Ishikawa (cell line): ENCODE data around the gene CWC27.

ENCODE experiments used
- CEBPB ChIP-seq: IDR thresholded peaks from 2 replicates; pipeline ENCODE4 v1.6.1; 2012
- EP300 ChIP-seq: IDR thresholded peaks from 2 replicates; pipeline ENCODE4 v1.6.1; 2012; ENCODE audit warnings: borderline replicate concordance
- RAD21 ChIP-seq: IDR thresholded peaks from 2 replicates; pipeline ENCODE4 v1.6.1; 2012; ENCODE audit warnings: low read depth
- TCF12 ChIP-seq: IDR thresholded peaks from 2 replicates; pipeline ENCODE4 v1.6.1; 2012; ENCODE audit warnings: low read depth
- TF ChIP-seq, protein P1 (sequence below): IDR thresholded peaks from 2 replicates; pipeline ENCODE4 v1.6.1; 2012; ENCODE audit warnings: low read depth, mild to moderate bottlenecking
- TF ChIP-seq, protein P2 (sequence below): IDR thresholded peaks from 2 replicates; pipeline ENCODE4 v1.6.1; 2012

DNA sequence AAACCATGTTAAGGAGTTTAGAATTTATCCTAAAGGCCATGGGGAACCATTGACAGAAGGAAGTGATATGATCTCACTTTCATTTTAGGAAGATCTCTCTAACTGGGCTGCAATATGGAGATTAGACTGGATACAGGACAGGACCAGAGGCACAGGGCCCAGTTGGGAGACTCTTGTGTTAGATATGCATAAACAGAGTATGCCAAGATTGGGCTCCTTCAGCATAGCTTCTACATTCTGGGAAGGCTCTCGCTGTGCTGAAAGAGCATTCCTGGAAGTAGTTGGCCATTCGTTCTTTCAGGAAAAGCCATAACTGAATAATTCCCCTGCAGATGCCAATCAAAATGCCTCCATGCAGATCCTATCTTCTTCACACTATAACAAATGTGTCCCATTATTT is 204.5 kb downstream of the CWC27 start:
- TF ChIP-seq, protein P1, sequence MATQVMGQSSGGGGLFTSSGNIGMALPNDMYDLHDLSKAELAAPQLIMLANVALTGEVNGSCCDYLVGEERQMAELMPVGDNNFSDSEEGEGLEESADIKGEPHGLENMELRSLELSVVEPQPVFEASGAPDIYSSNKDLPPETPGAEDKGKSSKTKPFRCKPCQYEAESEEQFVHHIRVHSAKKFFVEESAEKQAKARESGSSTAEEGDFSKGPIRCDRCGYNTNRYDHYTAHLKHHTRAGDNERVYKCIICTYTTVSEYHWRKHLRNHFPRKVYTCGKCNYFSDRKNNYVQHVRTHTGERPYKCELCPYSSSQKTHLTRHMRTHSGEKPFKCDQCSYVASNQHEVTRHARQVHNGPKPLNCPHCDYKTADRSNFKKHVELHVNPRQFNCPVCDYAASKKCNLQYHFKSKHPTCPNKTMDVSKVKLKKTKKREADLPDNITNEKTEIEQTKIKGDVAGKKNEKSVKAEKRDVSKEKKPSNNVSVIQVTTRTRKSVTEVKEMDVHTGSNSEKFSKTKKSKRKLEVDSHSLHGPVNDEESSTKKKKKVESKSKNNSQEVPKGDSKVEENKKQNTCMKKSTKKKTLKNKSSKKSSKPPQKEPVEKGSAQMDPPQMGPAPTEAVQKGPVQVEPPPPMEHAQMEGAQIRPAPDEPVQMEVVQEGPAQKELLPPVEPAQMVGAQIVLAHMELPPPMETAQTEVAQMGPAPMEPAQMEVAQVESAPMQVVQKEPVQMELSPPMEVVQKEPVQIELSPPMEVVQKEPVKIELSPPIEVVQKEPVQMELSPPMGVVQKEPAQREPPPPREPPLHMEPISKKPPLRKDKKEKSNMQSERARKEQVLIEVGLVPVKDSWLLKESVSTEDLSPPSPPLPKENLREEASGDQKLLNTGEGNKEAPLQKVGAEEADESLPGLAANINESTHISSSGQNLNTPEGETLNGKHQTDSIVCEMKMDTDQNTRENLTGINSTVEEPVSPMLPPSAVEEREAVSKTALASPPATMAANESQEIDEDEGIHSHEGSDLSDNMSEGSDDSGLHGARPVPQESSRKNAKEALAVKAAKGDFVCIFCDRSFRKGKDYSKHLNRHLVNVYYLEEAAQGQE = no peak
- no peak for TF ChIP-seq CEBPB
- TF ChIP-seq EP300 = no peak
- no peak for TF ChIP-seq RAD21
- TF ChIP-seq, protein P2, sequence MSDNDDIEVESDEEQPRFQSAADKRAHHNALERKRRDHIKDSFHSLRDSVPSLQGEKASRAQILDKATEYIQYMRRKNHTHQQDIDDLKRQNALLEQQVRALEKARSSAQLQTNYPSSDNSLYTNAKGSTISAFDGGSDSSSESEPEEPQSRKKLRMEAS = no peak
- no peak for TF ChIP-seq TCF12
